Measurements from ENCODE around the gene PDZRN3.

The PDZRN3 gene

GRCh38 chr3:73427048-73427706 is 197.6 kb downstream of the PDZRN3 start:
- no peak for DNase-seq (ENCODE audit: low read depth in 4 of 4, low spot score in 1 of 4)

- no peak for DNase-seq (ENCODE audit: low read depth in 4 of 4, low spot score in 1 of 4)
Observed at GRCh38 chr3:73426606-73427005, 198.1 kb downstream of the PDZRN3 start.

DNA sequence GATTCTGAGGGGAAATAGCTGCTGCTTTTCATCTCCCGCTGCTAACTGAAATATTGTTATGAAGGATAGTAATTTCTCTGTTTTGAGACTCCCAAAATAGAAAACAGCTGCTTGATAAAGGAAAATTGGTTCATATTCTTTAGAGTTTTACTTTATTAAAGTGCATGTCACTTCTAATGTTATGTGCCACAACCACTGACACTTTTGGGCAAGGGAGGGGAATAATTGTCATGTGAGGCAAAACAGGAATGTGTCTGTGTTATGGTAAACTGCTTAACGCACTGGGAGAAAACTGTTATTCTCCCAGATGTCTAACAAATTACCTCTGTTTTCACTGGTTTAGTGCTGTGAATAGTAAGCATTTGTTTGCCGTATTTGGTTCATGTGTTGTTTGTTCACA is 201.6 kb downstream of the PDZRN3 start:
- DNase-seq (ENCODE audit: low read depth in 4 of 4, low spot score in 1 of 4) = no peak

DNA sequence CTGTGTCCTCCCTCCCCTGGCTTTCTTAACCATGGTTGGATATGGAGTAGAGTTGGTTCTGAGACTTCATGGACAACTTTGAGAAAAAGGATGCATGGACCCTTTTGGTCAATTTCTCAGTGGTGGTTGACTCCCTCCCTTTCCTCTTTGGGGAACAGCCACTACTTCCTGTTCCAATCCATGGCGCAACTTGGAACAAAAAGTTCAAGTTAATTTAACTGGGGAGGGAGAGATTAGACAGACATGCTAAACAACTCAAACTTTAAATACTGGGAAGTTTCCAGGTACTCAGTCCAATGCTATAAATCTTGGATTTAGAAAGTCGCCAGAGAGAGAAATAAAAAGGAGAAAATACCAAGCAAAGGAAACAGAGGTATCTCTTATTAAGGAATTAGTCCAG is 202.2 kb downstream of the PDZRN3 start:
- no peak for DNase-seq (ENCODE audit: low read depth in 4 of 4, low spot score in 1 of 4)

GRCh38 chr3:73419942-73420341 is 204.8 kb downstream of the PDZRN3 start:
- no peak for DNase-seq (ENCODE audit: low read depth in 4 of 4, low spot score in 1 of 4)

GRCh38 chr3:73419179-73419803 is 205.4 kb downstream of the PDZRN3 start:
- no peak for DNase-seq (ENCODE audit: low read depth in 4 of 4, low spot score in 1 of 4)

GRCh38 chr3:73418681-73419080 is 206.1 kb downstream of the PDZRN3 start:
- no peak for DNase-seq (ENCODE audit: low read depth in 4 of 4, low spot score in 1 of 4)

GRCh38 chr3:73415118-73415517 is 209.6 kb downstream of the PDZRN3 start:
- DNase-seq (ENCODE audit: low read depth in 4 of 4, low spot score in 1 of 4) = no peak

DNA sequence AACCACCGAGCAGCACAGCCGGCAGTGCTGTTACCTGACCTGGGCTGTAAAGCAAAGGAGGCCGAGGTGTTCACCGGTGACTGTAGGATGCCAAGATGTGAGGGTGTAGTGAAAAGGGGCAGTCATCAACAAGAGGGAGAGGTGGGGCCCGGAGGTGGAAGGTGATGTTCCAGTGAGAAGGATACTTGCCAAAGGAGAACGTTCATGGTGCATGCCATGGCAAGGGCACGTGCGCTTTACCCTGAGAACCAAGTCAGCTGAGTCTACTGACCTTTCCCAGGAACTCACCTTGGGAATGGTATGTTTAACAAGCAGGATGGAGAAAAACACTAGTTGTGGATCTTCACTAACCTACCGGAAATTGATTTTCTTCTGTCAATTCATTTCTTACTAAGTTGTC is 211.1 kb downstream of the PDZRN3 start:
- DNase-seq (ENCODE audit: low read depth in 4 of 4, low spot score in 1 of 4) = no peak

DNA sequence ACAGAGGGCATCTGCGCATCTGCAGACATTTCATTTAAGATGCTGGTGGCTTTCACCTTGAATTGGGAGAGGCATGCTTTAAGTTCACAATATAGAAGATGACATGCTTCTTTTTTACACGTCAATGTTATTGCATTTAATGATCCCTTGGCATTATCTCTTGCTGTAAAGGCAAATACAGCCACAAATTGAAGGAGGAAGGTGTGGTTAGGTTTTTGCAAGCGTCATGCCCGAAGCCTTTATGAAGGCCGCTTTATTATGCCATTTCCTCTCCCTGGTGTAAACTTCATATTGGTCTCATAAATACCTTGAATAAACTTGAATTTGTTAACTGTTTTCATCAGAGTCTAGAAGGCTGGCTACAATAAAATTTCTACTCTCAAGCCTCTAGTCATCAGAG is 212.7 kb downstream of the PDZRN3 start:
- no peak for DNase-seq (ENCODE audit: low read depth in 4 of 4, low spot score in 1 of 4)

DNA sequence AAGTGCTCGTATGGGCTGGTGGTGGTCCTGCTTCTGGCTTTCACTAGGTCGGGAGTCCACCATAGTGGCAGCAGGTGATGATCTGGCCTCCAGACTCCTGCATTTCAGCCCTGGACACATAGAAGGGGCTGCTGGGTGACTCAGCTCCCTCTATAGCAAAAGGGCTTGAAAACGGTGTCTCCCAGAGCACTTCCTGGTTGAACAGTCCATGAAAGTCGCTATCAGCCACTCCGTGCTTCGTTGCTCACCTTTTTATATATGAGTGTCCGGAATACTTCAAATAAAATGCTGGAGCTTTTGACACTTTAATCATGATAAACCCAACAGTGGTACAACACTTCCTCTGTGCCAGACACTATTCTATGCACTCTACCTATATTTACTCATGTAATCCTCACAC is 213.2 kb downstream of the PDZRN3 start:
- DNase-seq (ENCODE audit: low read depth in 4 of 4, low spot score in 1 of 4) = no peak

DNA sequence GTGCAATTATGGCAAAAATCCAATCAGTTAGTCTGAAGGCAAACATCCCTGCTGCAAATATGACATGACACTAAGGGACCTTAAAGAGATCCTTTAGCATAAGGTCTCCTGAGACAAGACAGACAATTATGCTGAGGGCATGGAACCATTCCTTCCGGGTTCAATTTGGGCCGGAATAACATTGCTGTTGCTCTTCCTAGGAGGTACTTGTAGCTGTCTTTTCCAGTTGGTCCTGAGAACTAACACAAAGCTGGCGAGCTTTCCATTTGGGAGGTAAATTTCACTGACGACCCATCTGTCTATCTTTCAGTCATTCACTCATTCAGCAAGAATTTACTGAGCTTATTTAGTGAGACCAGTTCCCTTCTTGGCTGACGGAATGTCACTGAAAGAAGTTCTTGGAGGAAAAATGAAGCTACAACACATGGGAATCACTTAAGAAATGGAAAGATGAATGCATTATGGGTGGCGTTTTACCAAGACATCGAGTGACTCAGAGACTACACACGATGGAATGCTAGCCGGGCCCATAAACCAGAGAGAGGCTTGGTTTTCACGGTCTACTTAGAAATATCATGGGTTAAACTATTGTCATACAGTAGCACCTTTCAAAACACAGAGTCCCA is 215.5 kb downstream of the PDZRN3 start:
- no peak for DNase-seq (ENCODE audit: low read depth in 4 of 4, low spot score in 1 of 4)

- DNase-seq (ENCODE audit: low read depth in 4 of 4, low spot score in 1 of 4) = no peak
Observed at GRCh38 chr3:73408634-73409033, 216.1 kb downstream of the PDZRN3 start.

DNA sequence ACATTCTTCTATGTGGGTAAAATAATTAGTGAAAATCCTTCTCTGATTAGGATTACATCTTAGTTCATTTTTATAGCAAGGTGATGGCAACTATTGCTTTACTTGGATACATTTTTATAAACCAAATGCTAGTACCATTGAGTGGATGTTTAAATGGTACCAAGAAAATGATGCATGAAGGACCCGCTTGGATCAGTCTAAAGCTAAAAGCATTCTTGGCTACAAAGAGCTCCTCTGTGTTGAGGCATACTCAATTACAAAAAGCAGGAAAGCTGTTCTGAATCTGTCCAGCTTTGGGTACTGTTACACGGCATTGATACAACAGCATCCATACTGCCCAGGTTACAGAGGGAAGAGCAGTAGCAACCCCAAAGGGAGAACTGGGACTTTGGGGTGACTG is 217.2 kb downstream of the PDZRN3 start:
- no peak for DNase-seq (ENCODE audit: low read depth in 4 of 4, low spot score in 1 of 4)

GRCh38 chr3:73405853-73406252 is 218.9 kb downstream of the PDZRN3 start:
- no peak for DNase-seq (ENCODE audit: low read depth in 4 of 4, low spot score in 1 of 4)

DNA sequence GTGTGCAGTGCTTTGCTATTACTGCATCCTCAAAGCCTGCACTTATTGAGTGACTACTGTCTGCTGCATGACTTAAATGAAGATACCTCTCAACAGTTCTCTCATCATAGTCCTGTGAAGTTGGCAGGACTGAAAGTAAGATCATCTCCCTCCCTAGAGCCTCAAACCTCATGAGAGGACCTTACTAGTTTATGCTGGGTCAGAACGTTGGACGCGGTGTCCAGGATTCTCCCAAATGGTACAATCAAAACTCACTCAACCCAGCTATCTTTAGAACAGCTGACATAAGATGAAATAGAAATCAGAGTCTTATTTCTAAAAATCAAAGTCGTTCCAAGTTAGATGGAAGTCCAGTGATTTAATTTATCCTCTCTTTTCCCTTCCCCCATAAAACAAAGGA is 219.7 kb downstream of the PDZRN3 start:
- DNase-seq (ENCODE audit: low read depth in 4 of 4, low spot score in 1 of 4) = no peak

GRCh38 chr3:73404435-73404834 is 220.3 kb downstream of the PDZRN3 start:
- DNase-seq (ENCODE audit: low read depth in 4 of 4, low spot score in 1 of 4) = no peak

DNA sequence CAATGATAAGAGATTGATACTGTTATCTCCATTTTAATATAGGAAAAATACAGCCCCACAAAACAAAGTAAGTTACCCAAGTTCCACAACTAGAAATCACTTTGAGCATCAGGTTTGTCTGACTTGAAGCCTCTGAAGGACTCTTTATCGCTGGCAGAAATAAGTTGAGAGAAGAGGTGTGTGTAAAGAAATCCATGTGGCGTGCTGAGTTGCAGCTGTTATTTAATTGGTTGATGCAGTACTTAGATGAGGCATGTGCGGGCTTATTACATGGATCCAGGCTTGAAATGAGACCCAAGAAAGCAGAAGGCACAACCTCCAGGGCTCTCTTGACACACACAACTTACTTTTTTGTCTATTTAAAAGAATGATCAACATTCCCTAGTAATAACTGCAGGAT is 221.3 kb downstream of the PDZRN3 start:
- DNase-seq (ENCODE audit: low read depth in 4 of 4, low spot score in 1 of 4) = no peak

- DNase-seq (ENCODE audit: low read depth in 4 of 4, low spot score in 1 of 4) = no peak
Observed at GRCh38 chr3:73401616-73402279, 223.0 kb downstream of the PDZRN3 start.

DNA sequence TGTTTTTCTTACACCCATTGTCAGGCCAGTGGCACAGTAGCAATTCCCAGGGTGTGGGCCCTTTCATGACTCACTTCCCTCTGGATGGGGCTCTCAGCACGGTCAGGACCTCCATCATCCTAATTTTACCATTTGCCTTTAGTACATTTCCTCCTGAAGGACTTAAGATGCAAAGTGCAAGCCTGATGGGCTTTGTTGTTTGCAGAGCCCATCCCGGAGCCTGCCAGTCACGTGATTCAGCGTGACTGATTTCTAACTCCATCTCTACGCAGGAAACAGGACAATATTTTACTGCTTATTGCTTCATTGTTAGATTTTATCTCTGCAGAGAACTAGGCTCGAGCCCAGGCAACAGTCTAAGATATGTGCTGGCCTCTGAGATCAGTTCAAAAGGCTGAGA is 223.7 kb downstream of the PDZRN3 start:
- DNase-seq (ENCODE audit: low read depth in 4 of 4, low spot score in 1 of 4) = no peak

DNA sequence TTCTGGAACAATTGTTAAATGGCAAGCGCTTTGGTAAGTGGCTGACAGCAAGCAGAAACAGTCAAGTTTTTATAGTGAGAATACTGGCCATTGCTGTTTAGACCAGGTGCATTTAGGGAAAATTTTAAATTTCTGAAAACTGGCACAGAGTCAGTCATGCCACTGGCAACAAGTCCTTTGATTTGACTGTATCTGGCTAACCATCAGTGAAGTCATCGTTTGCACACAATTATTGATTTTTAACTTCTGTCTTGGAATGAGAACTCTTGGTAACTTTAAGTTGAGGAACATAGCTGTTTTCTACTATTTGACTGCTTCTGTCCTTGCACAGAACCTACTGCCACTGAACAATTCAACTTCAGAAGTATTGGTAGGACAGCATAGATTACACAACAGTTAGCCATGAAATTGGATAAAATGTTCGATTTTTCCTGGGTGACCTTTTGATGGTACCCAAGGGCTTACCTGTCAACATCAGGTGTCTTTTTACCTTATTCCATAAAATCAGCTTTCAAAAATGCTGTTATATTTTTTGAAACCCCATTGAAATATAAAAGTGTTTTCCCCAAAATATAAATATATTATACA is 225.0 kb downstream of the PDZRN3 start:
- no peak for DNase-seq (ENCODE audit: low read depth in 4 of 4, low spot score in 1 of 4)

- DNase-seq (ENCODE audit: low read depth in 4 of 4, low spot score in 1 of 4) = no peak
Observed at GRCh38 chr3:73399106-73399505, 225.6 kb downstream of the PDZRN3 start.
